ENCODE measurements around the gene PTOV1.

PTOV1 gene

DNA sequence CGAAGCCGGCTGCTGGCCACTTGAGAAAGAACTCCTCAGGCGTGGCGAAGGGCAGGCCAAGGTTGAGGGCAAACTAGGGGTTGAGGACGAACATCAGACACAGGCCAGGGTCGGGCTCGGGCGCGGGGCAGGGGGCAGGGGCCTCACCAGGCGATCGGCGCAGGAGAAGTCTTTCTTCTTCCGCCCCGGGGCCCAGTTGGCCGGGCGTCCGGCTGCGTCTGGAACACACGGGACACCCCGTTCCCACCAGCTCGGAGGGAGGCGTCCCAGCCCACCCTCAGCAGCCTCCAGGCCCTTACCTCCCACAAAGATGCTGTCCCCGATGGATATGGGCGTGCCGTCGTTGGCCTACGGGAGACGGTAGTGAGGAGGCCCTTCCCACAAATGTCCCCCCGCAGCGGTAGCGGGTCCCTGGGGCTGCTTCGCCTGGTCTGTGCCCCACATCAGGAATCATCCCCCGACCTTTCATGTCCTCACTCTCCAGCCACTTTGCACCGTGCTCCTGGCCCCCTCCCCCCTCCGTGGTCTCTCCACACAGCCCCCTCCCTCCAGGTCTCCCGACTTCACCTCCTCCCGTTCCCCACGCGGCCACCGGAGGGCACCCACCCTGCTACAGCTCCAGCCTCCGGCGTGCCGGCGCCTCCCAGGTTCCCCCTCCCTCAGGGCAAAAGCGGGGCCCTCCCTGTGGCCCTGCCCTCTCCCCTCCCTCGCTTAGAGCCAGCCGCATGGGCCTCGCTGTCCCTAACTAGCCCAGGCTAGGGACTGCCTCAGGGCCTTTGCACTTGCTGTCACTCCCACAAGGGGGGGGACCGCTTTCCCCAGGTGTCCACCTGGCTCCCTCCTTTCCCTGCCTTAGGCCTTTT lies 11.7 kb downstream of the PTOV1 start:
- no peak overlapping the region for H3K4me3 ChIP-seq (ENCODE audit: control insufficient read depth, low read depth, low read length)
- TF ChIP-seq, protein P1, sequence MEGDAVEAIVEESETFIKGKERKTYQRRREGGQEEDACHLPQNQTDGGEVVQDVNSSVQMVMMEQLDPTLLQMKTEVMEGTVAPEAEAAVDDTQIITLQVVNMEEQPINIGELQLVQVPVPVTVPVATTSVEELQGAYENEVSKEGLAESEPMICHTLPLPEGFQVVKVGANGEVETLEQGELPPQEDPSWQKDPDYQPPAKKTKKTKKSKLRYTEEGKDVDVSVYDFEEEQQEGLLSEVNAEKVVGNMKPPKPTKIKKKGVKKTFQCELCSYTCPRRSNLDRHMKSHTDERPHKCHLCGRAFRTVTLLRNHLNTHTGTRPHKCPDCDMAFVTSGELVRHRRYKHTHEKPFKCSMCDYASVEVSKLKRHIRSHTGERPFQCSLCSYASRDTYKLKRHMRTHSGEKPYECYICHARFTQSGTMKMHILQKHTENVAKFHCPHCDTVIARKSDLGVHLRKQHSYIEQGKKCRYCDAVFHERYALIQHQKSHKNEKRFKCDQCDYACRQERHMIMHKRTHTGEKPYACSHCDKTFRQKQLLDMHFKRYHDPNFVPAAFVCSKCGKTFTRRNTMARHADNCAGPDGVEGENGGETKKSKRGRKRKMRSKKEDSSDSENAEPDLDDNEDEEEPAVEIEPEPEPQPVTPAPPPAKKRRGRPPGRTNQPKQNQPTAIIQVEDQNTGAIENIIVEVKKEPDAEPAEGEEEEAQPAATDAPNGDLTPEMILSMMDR (IDR thresholded peaks at IDR 0.05; ENCODE audit: control insufficient read depth, insufficient read depth, low read depth, low read length, missing control alignments) = peak; percentile 34
- no peak for DNase-seq (ENCODE audit: low read depth)

DNA sequence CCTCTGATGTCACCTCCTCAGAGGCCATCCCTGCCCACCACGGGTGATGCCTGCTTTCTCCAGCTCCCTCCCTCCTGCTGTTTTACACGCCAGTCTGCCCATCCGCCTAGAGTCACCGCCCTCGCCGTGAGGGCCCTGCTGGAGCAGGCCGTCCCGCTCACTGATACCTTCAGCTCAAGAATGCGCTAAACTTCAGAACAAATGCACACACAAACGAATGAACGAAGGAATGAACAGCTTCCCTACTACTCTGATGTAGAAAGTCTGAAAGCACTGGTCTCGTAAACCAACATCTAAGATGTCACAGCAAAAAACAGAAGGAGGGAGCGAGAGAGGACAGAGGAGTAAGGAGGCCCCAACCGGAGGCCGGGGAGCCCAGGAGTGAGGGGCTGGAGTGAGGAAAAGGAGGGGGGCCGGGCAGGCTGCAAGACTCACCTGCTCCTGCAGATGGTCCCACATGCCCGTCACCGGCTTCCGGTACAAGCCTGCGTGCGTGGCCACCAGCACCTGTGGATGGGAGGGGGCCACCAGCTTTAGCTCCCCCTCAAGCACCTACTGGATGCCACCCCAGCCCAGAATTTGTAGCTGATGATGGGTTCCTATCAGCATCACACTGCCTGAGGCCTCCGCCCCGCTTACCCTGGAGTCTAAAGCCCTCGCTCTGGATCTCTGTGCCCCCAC lies 12.4 kb downstream of the PTOV1 start:
- H3K4me3 ChIP-seq (ENCODE audit: control insufficient read depth, low read depth, low read length) = no peak overlapping the region
- TF ChIP-seq, protein P1 (IDR thresholded peaks at IDR 0.05; ENCODE audit: control insufficient read depth, insufficient read depth, low read depth, low read length, missing control alignments) = no peak
- DNase-seq (ENCODE audit: low read depth) = no peak

DNA sequence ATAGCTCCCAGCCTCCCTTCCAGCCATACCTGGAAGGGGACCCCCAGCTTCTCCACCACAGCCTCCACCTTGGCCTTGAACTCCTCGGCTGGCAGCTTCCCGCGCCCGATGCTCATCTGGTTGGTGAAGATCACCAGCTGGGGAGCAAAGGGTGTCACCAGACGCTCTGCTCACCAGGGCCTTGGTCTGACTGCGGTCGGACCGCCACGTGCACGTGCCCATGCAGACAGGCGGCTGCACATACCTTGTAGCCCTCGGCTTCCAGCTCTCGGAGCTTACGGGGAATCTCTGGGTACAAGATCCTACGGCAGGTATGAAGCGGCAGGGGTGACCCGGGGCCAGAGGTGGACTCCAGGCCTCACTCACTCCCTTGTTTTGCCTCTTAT lies 13.0 kb downstream of the PTOV1 start:
- no peak overlapping the region for H3K4me3 ChIP-seq (ENCODE audit: control insufficient read depth, low read depth, low read length)
- TF ChIP-seq, protein P1 (IDR thresholded peaks at IDR 0.05; ENCODE audit: control insufficient read depth, insufficient read depth, low read depth, low read length, missing control alignments) = no peak
- DNase-seq (ENCODE audit: low read depth) = no peak

DNA sequence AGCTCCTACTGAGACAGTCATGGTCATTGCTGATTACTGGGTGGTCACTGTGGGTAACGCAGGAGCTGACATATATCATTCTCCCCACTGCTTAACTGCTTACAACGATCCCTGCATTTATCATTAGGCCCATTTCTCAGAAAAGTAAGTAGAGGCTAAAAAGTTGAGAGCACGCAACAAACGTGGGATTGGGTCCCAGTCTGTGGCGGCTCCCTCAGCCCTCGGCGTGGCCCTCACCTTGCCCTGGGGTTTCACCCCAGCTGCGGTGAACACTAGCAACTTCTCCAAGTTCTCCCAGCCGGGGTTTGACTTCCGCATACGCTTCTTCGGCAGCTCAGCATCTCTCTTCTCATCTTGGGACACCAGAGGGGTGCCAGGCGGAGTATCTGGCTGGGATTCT lies 13.9 kb downstream of the PTOV1 start:
- TF ChIP-seq, protein P1 (IDR thresholded peaks at IDR 0.05; ENCODE audit: control insufficient read depth, insufficient read depth, low read depth, low read length, missing control alignments) = no peak
- DNase-seq (ENCODE audit: low read depth) = no peak
- no peak overlapping the region for H3K4me3 ChIP-seq (ENCODE audit: control insufficient read depth, low read depth, low read length)

DNA sequence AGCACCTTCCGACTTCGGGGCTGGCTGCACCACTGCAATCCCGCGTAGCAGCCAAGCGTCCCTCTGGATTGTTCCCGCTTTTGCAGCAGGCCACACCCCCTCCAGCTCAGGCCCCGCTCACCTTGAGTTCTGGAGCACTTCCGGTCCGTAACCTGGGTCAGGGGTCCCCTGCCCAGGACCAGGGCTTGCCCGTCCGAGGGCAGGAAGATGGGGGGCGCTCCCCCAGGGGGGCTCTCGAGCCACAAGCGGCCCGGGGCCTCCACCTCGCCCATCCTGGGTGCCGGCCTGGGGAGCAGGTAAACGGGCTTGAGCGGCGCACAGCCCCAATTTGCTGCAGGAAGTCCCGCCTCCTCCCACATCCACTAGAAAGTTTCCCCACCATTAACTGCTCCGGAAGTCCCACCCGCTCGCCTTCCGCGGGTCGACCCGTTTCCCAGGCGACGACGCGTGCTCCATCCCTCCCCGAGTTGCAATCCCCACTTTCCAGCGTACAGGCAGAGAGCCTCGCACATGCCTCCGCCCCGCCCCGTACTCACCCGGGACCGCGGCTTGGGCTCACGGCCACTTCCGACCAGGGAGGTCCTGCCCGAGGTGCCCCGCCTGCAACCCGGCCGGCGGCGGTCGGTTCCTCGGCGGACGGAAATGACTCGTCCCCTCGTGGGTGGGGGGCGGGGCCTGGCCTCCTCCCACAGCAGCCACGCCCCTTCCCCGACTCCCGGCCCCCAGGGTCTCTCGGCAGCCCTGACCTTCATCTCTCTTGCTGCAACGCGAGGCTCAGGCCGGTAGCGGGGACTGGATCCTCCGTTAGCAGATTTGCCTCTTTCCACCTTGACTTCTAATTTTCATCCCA lies 16.2 kb downstream of the PTOV1 start, which contains the start of gene PNKP:
Gene PNKP (minus strand): TSS at position 644 of the 850 bp plus-strand sequence. CDS start 372 bp downstream, at position 272.
- DNase-seq (ENCODE audit: low read depth) = no peak
- TF ChIP-seq, protein P1 (IDR thresholded peaks at IDR 0.05; ENCODE audit: control insufficient read depth, insufficient read depth, low read depth, low read length, missing control alignments) = no peak
- peak within 1 kb of the TSS; percentile 88 for H3K4me3 ChIP-seq (ENCODE audit: control insufficient read depth, low read depth, low read length)

DNA sequence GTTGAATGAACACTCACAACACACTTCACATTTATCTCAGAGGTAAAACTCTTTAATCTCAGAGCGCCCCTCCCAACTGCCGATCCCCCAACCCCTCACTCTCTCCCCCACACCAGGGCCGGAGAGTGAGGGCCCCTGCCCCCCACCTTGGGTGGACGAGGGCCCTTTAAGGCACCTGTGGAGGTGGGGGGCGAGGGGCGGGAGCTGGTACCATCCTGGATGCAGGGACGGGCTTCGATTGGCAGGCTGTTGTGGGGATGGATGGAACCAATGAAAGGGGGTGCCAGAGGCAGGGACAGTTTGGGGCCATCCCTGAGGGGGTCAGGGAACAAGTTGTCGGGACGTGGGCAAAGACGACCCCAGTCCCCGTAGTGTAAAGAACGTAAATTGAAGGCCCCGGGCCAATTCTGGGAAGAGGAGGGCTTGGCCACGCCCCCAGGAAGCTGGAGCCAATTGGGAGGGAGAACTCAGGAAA lies 18.1 kb downstream of the PTOV1 start:
- no peak for DNase-seq (ENCODE audit: low read depth)
- TF ChIP-seq, protein P1 (IDR thresholded peaks at IDR 0.05; ENCODE audit: control insufficient read depth, insufficient read depth, low read depth, low read length, missing control alignments) = no peak
- peak overlapping the region; percentile 37 for H3K4me3 ChIP-seq (ENCODE audit: control insufficient read depth, low read depth, low read length)
